ENCODE data around the gene ELAPOR2. TPM values are rescaled to one million over a fixed set of nuclear protein-coding genes. Genes with fewer than 3 reads are reported as not detected.

Gene ELAPOR2
- total and polyA plus RNA-seq, 9 of the 15 experiments (the other 6 are each of a cell fraction or from before 2014, with no cell fraction given): 9.2 to 72.0 (median 35.0) TPM

GRCh38 chr7:87105401-87105800 is 45.9 kb upstream of the ELAPOR2 start:
- Histone ChIP-seq H3K27ac (ENCODE audit: extremely low read depth, low read depth, low read length) (no peak overlapping the region), H3K79me2 (ENCODE audit: control insufficient read depth, insufficient read depth, low read length) (no peaks in the 10 kb centered on the region), H3K4me3 (no peak overlapping the region), H3K4me2 (ENCODE audit: insufficient read depth, low read length) (no peak overlapping the region), H2AFZ (ENCODE audit: low read depth, low read length) (no peak overlapping the region; the same call in 1 of the 2 replicates), H3K4me1 (replicated peaks in 1 of 2; ENCODE audit: control insufficient read depth in 2 of 2, insufficient read depth in 2 of 2, low read length in 2 of 2) (peaks cover 19 to 30% of the 10 kb centered on the region in 2 experiments), H3K9me3 (replicated peaks; ENCODE audit: control insufficient read depth, insufficient read depth, low read depth, low read length) (no peaks in the 10 kb centered on the region; the same call in none of the 2 replicates), H3K9ac (ENCODE audit: insufficient read depth in 1 of 2, low read depth in 2 of 2, low read length in 2 of 2) (no peak overlapping the region), H3K36me3 (ENCODE audit: control insufficient read depth, insufficient read depth, low read length) (0 out of 3 replicates have a peak, but pooled peaks cover 4% of the 10 kb centered on the region), H3K9me1 (ENCODE audit: control insufficient read depth, insufficient read depth, low read length) (no peaks in the 10 kb centered on the region), H4K20me1 (replicated peaks; ENCODE audit: control insufficient read depth, insufficient read depth, low read length) (no peaks in the 10 kb centered on the region), H3K27me3 (ENCODE audit: control insufficient read depth in 2 of 2, insufficient read depth in 2 of 2, low read length in 2 of 2) (no peaks in the 10 kb centered on the region)
- WGBS (ENCODE audit: insufficient coverage, low coverage, missing lambda C conversion rate): 75% methylated on average over 1 of the region's 1 CpG
- POLR2A ChIA-PET: no interaction called here
- DNase-seq (ENCODE audit: extremely low read depth in 1 of 4, low spot score in 3 of 4): no peak
- in situ Hi-C loops (cut with MboI): no loop called here
- TF ChIP-seq ZNF589 (CRISPR knock-in tag; IDR thresholded peaks at IDR 0.05; ENCODE audit: low read depth): no peak
- peak; percentile 40; the same call in 1 of the 2 replicates for TF ChIP-seq TRIM28 (IDR thresholded peaks at IDR 0.05)
- peak; percentile 46 for TF ChIP-seq ZNF280A (IDR thresholded peaks at IDR 0.05; ENCODE audit: low read depth, partially characterized antibody)
- no peak for TF ChIP-seq TSHZ1 (CRISPR knock-in tag; IDR thresholded peaks at IDR 0.05)
- TF ChIP-seq CBX3 (IDR thresholded peaks at IDR 0.05; ENCODE audit: borderline replicate concordance in 1 of 2, low read length in 2 of 2): peak in 1 of 2 experiments; percentile 53; a peak in 1 of 3 replicates
- no peak for TF ChIP-seq MED1 (CRISPR knock-in tag; IDR thresholded peaks at IDR 0.05; ENCODE audit: borderline replicate concordance)
- TF ChIP-seq ZNF740 (CRISPR knock-in tag; IDR thresholded peaks at IDR 0.05): no peak
- 0 out of 4 replicates have a peak, but pooled peaks of 1 of the 2 experiments have one; percentile 35 for TF ChIP-seq ZNF740 (tag; IDR thresholded peaks at IDR 0.05)
- peak; percentile 50 for TF ChIP-seq ZNF316 (IDR thresholded peaks at IDR 0.05)
- TF ChIP-seq TRIM24 (IDR thresholded peaks at IDR 0.05): peak in 1 of 2 experiments; percentile 33; a peak in 1 of 4 replicates
- no peak for TF ChIP-seq NR4A1 (CRISPR knock-in tag; IDR thresholded peaks at IDR 0.05)
- TF ChIP-seq NR4A1 (tag; IDR thresholded peaks at IDR 0.05): no peak
- no peak for TF ChIP-seq BHLHE40 (IDR thresholded peaks at IDR 0.05; ENCODE audit: low read length)
- TF ChIP-seq MTF1 (CRISPR knock-in tag; IDR thresholded peaks at IDR 0.05; ENCODE audit: borderline replicate concordance): no peak
- no peak for TF ChIP-seq ZNF639 (CRISPR knock-in tag; conservative IDR thresholded peaks at IDR 0.05 in 1 of 2, IDR thresholded peaks at IDR 0.05 in 1 of 2)
- no peak for TF ChIP-seq ZNF140 (CRISPR knock-in tag; IDR thresholded peaks at IDR 0.05)
- ATAC-seq: no peak
- no peak for FAIRE-seq
- CTCF ChIA-PET (ENCODE audit: low intra/inter-chr PET ratio): interaction anchor here (0.6 kb wide), 1 partner anchor 28 kb away, joined by 3 read pairs; no protein-coding TSS in a partner anchor
- no TSS peak for BruUV-seq (replicated peaks)
- intact Hi-C loops (cut with micrococcal nuclease): no loop called here

Data from K562 (cell line).